HG03439 (cell line): ENCODE measurements around the gene PODXL2.
"Not testable (repeated sequence)": the region's sequence is repeated elsewhere in the genome, so short reads cannot be mapped to it uniquely, and the experiment has no call there.

Source experiments
- ATAC-seq: cut with Tn5 transposase; IDR thresholded peaks from one replicate; pipeline ENCODE4 v1.9.1; 2021; ENCODE audit warnings: mild to moderate bottlenecking, moderate library complexity; ENCODE audit not compliant: unreplicated experiment

Gene PODXL2

GRCh38 chr3:127702151-127702578 lies 73.2 kb downstream of the PODXL2 start:
- ATAC-seq, result no peak

GRCh38 chr3:127704840-127705239 lies 75.9 kb downstream of the PODXL2 start:
- not testable (repeated sequence) for ATAC-seq

GRCh38 chr3:127706312-127706711 lies 77.3 kb downstream of the PODXL2 start:
- no peak for ATAC-seq

GRCh38 chr3:127706785-127707351 lies 77.9 kb downstream of the PODXL2 start:
- no peak for ATAC-seq

GRCh38 chr3:127707851-127708411 lies 78.9 kb downstream of the PODXL2 start:
- ATAC-seq, result no peak

- no peak for ATAC-seq
Observed at GRCh38 chr3:127708837-127709236, 79.9 kb downstream of the PODXL2 start.

- no peak for ATAC-seq
Observed at GRCh38 chr3:127709320-127710060, 80.5 kb downstream of the PODXL2 start.

- no peak for ATAC-seq
Observed at GRCh38 chr3:127710155-127710941, 81.4 kb downstream of the PODXL2 start.

GRCh38 chr3:127711021-127711695 lies 82.2 kb downstream of the PODXL2 start:
- ATAC-seq, result no peak

- ATAC-seq, result no peak
Observed at GRCh38 chr3:127711896-127712295, 82.9 kb downstream of the PODXL2 start.

GRCh38 chr3:127712461-127712860 lies 83.5 kb downstream of the PODXL2 start:
- ATAC-seq, result no peak

- no peak for ATAC-seq
Observed at GRCh38 chr3:127712881-127713771, 84.1 kb downstream of the PODXL2 start.

GRCh38 chr3:127714125-127714571 lies 85.2 kb downstream of the PODXL2 start:
- ATAC-seq, result no peak

GRCh38 chr3:127714866-127715265 lies 85.9 kb downstream of the PODXL2 start:
- no peak for ATAC-seq

- no peak for ATAC-seq
Observed at GRCh38 chr3:127715532-127715931, 86.5 kb downstream of the PODXL2 start.

GRCh38 chr3:127716384-127716783 lies 87.4 kb downstream of the PODXL2 start:
- ATAC-seq, result no peak

GRCh38 chr3:127717357-127718244 lies 88.6 kb downstream of the PODXL2 start:
- ATAC-seq, result no peak

GRCh38 chr3:127718245-127718915 lies 89.4 kb downstream of the PODXL2 start:
- ATAC-seq, result no peak
